ENCODE measurements around the gene FBXO45.

GRCh38 chr3:196631682-196632045 is 63.2 kb downstream of the FBXO45 start:
- TF ChIP-seq POLR2A (IDR thresholded peaks at IDR 0.05), result no peak
- TF ChIP-seq, protein P1, sequence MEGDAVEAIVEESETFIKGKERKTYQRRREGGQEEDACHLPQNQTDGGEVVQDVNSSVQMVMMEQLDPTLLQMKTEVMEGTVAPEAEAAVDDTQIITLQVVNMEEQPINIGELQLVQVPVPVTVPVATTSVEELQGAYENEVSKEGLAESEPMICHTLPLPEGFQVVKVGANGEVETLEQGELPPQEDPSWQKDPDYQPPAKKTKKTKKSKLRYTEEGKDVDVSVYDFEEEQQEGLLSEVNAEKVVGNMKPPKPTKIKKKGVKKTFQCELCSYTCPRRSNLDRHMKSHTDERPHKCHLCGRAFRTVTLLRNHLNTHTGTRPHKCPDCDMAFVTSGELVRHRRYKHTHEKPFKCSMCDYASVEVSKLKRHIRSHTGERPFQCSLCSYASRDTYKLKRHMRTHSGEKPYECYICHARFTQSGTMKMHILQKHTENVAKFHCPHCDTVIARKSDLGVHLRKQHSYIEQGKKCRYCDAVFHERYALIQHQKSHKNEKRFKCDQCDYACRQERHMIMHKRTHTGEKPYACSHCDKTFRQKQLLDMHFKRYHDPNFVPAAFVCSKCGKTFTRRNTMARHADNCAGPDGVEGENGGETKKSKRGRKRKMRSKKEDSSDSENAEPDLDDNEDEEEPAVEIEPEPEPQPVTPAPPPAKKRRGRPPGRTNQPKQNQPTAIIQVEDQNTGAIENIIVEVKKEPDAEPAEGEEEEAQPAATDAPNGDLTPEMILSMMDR (IDR thresholded peaks at IDR 0.05), result no peak
